Amniotic stem cell (primary cell): Measurements from ENCODE around the gene ZSCAN18.

Experiments used
- DNase-seq: peaks from one replicate; lab custom pipeline; 2025; lab: John Stamatoyannopoulos, UW

ZSCAN18 gene

GRCh38 chr19:58086825-58087710 lies 11.0 kb downstream of the ZSCAN18 start:
- no peak for DNase-seq

GRCh38 chr19:58085348-58085875 lies 12.6 kb downstream of the ZSCAN18 start:
- DNase-seq, result no peak

- no peak for DNase-seq
These were observed 13.3 kb downstream of the ZSCAN18 start for GRCh38 chr19:58084596-58085347.

GRCh38 chr19:58083021-58083420 lies 15.0 kb downstream of the ZSCAN18 start:
- DNase-seq, result no peak

- DNase-seq, result no peak
These were observed 18.2 kb downstream of the ZSCAN18 start for GRCh38 chr19:58079792-58080191.

GRCh38 chr19:58067240-58067912 lies 30.7 kb downstream of the ZSCAN18 start:
- no peak for DNase-seq

GRCh38 chr19:58063712-58064111 lies 34.3 kb downstream of the ZSCAN18 start:
- no peak for DNase-seq

- DNase-seq, result no peak
These were observed 37.8 kb downstream of the ZSCAN18 start for GRCh38 chr19:58060231-58060630.

GRCh38 chr19:58059671-58060078 lies 38.4 kb downstream of the ZSCAN18 start:
- DNase-seq, result no peak

- DNase-seq, result no peak
These were observed 38.9 kb downstream of the ZSCAN18 start, which contains the start of gene ZNF135 for GRCh38 chr19:58059003-58059670. TSS of gene ZNF135 (plus strand) at chr19:58059282. CDS start at chr19:58060003, 721 bp downstream.

- DNase-seq, result no peak
These were observed 39.6 kb downstream of the ZSCAN18 start for GRCh38 chr19:58058467-58058866.

GRCh38 chr19:58056861-58057260 lies 41.2 kb downstream of the ZSCAN18 start:
- DNase-seq, result no peak

GRCh38 chr19:58056261-58056660 lies 41.8 kb downstream of the ZSCAN18 start:
- no peak for DNase-seq

- no peak for DNase-seq
These were observed 42.8 kb downstream of the ZSCAN18 start for GRCh38 chr19:58054901-58055874.

GRCh38 chr19:58053480-58054156 lies 44.4 kb downstream of the ZSCAN18 start:
- no peak for DNase-seq

- DNase-seq, result no peak
These were observed 45.8 kb downstream of the ZSCAN18 start for GRCh38 chr19:58052256-58052655.

GRCh38 chr19:58047672-58048071 lies 50.4 kb downstream of the ZSCAN18 start:
- no peak for DNase-seq

GRCh38 chr19:58046856-58047255 lies 51.2 kb downstream of the ZSCAN18 start:
- no peak for DNase-seq

- DNase-seq, result no peak
These were observed 52.5 kb downstream of the ZSCAN18 start for GRCh38 chr19:58045411-58046050.
